Esophagus mucosa (tissue), 1 donor: ENCODE data around the gene EPB41L1. TPM values are rescaled to one million over a fixed set of nuclear protein-coding genes. Genes with fewer than 3 reads are reported as not detected.

Experiments used
- ATAC-seq: fragments of 200-7000 bp; cut with Tn5 transposase; one replicate; pipeline ENCODE4 v1.9.1; 2020
- total RNA-seq: library from RNA; stranded (reverse); gene quantifications from one replicate; pipeline ENCODE4 v1.2.4, GENCODE V29; 2023
- donor health status: DM: yes; HTN: yes; CAD: no.

The EPB41L1 gene
- total RNA-seq, 1 donor from 2014 or later, result 95.6 TPM

DNA sequence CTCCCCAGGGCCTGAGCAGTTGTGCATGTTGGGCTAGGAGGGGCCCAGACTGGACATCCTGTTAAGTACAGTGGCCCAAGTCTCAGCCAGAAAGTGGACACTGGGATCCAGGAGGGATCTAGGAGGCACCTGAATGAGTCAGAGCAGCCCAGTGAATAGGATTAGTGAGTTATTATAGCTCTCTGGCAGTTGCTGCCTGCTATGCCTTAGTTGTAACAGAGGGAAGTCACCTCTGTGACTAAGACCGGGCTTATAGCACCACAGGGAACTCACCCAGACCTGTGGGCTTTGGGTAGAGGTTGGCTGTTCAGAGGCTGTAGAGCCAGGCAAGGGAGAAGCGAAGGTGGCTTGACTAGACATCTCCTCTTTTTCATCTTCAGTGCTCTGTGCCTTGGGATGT, 42.7 kb downstream of the EPB41L1 start:
- peak; percentile 79 for ATAC-seq

DNA sequence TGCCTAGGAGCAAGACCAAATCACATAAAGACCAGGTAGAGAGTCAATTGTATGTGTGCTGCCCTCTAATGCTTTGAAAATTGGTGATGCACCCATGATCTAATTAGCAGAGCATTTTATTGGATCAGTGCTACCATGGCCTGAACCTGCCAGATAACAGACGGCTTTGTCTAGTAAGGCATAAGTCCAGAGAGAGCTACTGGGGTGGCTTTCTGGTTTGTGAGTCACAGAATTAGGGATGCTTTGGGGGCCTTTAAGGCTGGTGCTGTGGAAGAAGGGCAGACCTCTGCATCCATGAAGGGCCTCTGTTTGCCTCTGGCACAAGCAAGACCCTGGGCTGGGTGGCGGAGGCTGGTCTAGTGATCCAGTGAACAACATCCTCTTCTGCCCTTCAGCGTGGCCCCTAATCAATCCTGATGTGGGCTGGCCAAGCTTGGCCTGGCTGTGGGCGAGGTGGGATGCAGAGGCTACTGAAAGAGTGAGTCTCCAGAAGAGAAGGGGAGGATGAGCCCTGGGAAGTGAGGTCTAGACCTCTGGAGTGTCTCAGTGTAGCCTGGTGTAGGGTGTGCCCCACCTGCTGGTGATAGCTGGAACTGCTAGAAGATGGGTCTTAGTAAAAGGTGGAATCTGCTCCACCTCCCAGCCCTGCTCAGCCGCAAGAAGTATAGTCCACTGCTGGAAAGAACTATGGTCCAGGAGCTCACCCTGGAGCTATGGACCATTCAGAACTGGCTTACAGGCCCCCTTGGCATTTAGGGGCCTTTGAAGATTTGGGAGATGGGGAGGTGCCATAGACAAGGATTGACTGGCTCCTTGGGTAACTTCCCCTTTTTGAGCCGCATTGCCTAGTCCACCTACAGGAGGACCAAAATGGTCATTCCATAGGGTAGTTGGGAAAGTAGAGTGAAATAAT, 45.1 kb downstream of the EPB41L1 start:
- ATAC-seq, result peak; percentile 69

- no peak for ATAC-seq
Observed at GRCh38 chr20:36200451-36200850, 45.9 kb downstream of the EPB41L1 start.

DNA sequence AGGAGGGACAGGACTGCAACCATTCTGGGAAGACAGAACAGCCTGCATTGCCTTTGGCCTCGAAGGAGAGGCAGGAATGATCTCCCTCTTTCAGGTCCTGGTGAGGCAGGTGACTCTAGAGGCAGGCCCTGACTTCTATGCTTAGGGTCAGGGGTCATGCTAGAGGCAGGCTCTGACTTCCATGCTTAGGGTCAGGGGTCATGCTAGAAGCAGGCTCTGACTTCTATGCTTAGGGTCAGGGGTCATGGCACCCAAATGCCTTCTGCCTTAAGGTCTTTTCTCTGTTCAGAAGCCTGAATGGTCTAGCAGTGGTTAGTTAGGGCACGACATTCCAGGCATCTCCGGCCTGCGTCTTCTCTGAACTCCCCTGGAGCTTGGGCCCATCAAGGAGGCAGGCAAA, 46.7 kb downstream of the EPB41L1 start:
- no peak for ATAC-seq

DNA sequence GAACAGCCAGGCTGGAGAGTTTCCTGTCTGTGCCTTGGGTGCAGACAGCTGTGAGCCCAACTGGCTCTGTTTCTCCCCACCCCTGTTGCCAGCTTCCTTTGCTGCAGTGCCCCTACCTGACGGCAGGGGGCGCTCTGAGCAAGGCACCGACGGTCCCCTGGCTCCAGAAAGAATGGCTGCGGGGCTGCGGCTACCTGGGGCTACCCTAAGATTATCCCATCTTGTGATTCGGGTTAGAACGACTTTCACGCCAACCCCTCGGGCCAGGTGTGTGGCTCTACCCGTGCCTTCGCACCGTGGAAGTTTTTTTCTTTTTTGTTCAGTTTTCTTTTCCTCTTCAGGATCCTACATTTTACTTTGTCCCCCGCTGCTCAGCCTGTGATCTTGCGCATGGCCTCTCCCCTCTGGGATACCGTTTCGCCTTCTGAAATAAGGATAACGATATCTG, 48.4 kb downstream of the EPB41L1 start:
- ATAC-seq, result peak; percentile 69

- ATAC-seq, result no peak
Observed at GRCh38 chr20:36203861-36204260, 49.3 kb downstream of the EPB41L1 start.

GRCh38 chr20:36205026-36205425, 50.5 kb downstream of the EPB41L1 start:
- ATAC-seq, result no peak

- ATAC-seq, result no peak
Observed at GRCh38 chr20:36206068-36206467, 51.5 kb downstream of the EPB41L1 start.

GRCh38 chr20:36206641-36207040, 52.1 kb downstream of the EPB41L1 start:
- no peak for ATAC-seq

- ATAC-seq, result no peak
Observed at GRCh38 chr20:36207602-36208001, 53.1 kb downstream of the EPB41L1 start.

DNA sequence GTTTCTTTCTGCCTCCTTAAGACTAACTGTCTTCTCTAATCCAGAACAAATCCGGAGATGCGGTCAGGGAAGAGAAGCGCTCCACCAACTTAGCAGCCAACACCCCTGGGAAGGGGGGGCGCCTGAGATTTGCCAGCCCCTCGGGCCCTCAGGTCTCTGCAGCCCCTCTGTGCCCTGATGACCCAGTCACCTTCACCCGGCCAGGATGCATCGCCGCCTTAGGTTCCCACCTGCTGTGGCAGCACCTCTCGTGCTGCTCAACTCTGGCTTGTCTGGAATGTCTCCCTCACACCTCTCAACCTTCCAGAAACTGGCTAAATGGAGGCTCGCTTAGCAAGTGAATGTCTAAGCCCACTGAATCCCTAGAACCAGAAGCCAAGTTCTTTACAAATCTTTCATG, 53.7 kb downstream of the EPB41L1 start:
- ATAC-seq, result no peak

- ATAC-seq, result no peak
Observed at GRCh38 chr20:36210436-36211021, 56.0 kb downstream of the EPB41L1 start.

- ATAC-seq, result no peak
Observed at GRCh38 chr20:36213362-36213761, 58.8 kb downstream of the EPB41L1 start.

- ATAC-seq, result no peak
Observed at GRCh38 chr20:36214684-36215256, 60.2 kb downstream of the EPB41L1 start.

DNA sequence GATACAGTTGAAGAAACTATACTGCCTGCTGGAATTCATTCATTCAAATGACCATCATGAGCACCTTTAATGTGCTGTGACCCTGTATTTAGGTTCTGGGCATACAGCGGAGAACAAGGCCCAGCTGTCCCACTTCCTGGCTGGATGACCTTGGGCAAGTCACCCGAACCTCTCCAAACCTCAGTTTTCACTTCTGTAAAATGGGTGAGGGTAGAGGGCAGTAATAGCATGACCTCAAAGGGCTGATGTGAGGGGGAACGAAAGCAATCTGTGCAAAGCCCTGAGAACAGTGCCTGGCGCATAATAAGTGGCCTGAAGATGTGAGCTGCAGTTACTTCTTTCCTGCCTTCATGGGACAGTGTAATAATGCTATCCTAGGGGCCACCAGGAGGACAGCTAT, 61.2 kb downstream of the EPB41L1 start:
- no peak for ATAC-seq

DNA sequence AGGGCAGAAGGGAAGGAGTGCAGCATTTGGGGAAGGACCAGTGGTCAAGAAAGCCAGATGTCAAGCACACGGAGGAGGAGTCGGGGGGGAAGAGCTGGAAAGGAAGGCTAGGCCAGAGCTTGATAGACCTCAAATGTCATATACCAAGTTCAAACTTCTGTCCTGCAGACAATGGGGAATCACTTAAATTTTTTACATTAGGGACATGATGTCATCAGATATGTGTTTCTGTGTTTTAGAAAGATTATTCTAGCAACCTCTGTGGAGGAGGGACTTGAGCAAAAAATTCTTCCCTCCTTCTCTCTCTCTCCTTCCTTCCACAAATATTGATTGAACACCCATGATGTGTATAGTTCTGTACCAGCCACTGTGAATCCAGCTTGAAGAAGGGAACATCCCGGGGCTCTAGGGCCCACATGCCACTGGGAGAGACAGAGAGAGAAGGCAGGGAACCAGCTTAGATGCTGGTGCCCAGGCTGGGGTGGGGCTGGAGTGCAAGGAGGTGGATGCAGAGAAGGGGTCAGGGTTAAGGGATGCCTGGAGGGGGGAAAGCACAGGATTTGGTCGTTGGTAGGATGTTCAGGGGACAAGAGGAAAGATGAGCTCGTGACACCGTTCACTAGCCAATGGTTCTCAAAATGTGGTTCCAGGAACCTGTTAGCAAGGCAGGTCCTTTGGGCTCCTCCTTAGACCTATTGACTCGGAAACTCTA, 61.9 kb downstream of the EPB41L1 start:
- no peak for ATAC-seq

GRCh38 chr20:36217226-36217625, 62.7 kb downstream of the EPB41L1 start:
- peak; percentile 21 for ATAC-seq

- ATAC-seq, result no peak
Observed at GRCh38 chr20:36218380-36219064, 64.0 kb downstream of the EPB41L1 start.

DNA sequence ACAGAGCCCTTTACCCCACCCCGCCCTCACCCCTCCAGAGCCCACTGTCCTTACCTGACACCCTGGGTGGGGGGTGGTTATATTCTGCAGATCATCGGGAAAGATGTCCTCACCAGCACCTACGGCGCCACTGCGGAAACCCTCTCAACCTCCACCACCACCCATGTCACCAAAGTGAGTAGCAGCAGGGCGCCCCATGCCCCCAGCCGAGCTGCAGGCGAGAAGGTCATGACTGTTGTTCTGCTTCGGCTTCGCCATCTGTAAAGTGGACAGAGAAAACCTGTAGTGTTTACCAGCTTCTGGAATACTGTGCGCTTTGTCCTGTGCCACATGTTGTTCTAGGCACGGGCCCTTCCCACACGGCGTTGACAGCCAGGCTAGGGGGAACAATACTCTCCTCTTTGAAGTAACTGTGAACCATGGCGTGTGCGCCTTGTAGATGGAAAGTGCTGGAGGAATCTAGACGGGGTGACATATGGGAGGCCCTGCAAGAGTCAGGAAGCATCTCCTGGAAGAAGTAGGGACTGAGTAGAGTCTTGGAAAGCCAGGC, 65.2 kb downstream of the EPB41L1 start:
- ATAC-seq, result no peak

DNA sequence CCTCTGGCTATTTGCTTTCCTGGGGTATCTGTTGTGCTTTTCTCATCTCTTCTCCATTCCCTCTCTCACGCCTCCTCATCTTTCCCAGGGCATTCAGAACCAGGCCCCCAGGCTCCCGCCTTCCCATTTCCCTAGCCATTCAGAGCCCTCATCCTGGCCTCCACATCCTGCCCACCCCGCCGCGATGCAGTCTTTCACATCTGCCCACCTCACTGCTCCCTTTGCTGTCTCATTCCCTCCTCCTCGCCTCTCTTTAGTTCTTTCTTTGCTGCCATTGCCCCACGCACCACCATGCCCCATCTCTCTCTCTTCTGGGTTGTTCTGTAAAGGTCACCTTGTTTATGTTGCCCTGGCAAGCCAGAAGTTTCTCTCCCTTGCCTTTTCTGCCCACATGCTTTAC, 71.1 kb downstream of the EPB41L1 start:
- ATAC-seq, result no peak

DNA sequence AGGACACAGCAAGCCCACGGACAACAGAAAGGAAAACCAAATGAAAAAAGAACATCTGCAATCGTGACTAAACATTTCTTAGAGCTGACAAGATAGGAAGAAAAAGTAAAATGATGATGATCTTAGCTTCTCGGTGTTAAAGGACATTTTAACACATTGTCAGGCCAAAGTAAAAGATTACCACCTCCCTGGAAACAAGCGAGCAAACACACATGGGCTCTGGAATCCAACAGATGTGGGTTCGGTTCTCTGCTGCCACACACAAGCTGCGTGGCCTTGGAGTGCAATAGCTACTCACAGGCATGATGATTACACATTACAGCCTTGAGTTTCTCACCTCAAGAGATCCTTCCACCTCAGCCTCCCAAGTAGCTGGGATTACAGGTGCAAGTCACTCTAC, 74.2 kb downstream of the EPB41L1 start:
- no peak for ATAC-seq

DNA sequence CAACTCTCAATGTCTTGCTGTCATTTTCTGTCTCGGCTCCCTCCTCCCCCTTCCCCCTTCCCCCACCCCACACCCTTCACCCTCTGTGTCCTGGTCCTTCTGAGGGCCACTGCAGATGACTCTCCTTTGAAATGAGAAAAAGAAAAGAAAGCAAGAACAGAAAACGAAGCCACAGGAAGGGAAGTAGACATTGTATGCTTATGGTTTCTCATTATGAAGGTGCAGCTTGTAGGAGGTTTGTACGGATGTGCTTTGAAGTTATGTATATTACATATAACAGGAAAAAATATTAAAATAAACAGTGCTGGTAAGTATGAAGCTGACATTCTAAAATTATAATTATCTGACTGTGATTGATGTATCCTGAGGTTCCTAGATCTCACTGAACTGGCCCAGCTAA, 75.5 kb downstream of the EPB41L1 start:
- no peak for ATAC-seq
